Stomach (tissue), 9 donors: ENCODE measurements around the gene MED12L. TPM values are rescaled to one million over a fixed set of nuclear protein-coding genes. Genes with fewer than 3 reads are reported as not detected.

ENCODE experiments used
- DNase-seq, 2 donors: peaks; one replicate each; pipeline versions ENCODE4 v3.0.0 to v3.0.0-alpha.2; 2013 to 2019
- H3K27ac ChIP-seq, 5 donors: fragments of 200-600 bp in 4 of 5; sonication (generic) in 4 of 5; one replicate each; pipeline ENCODE4 v1.5.1; 2013 to 2019; ENCODE audit warnings: mild to moderate bottlenecking in 1 of 5, moderate library complexity in 1 of 5
- H3K27me3 ChIP-seq, 3 donors: fragments of 200-600 bp; sonication (generic); one replicate each; pipeline ENCODE4 v1.5.1; 2017 to 2019; ENCODE audit warnings: mixed run types in 1 of 3
- H3K36me3 ChIP-seq, 4 donors: fragments of 200-600 bp; sonication (generic); 1 replicate in 3 of 4; 2 replicates in 1 of 4; pipeline ENCODE4 v1.5.1; 2016 to 2019
- H3K4me1 ChIP-seq, 4 donors: fragments of 200-600 bp; sonication (generic); one replicate each; pipeline ENCODE4 v1.5.1; 2016 to 2019
- H3K4me3 ChIP-seq, 4 donors: fragments of 200-600 bp; sonication (generic) in 3 of 4; one replicate each; pipeline ENCODE4 v1.5.1; 2016 to 2019; ENCODE audit warnings: mild to moderate bottlenecking in 1 of 4
- H3K9me3 ChIP-seq, 4 donors: fragments of 200-600 bp; sonication (generic); one replicate each; pipeline ENCODE4 v1.5.1; 2016 to 2019
- EP300 ChIP-seq: sonication (generic); formaldehyde crosslinking; IDR thresholded peaks from one replicate; pipeline ENCODE4 v1.6.1; 2017; ENCODE audit warnings: antibody characterized with exemption
- POLR2A ChIP-seq, 4 donors: fragments of 450-650 bp; IDR thresholded peaks; one replicate each; pipeline ENCODE4 v1.6.1; 2016; ENCODE audit warnings: antibody characterized with exemption in 4 of 4, control low read depth in 2 of 4, mild to moderate bottlenecking in 1 of 4, moderate library complexity in 1 of 4
- POLR2AphosphoS5 ChIP-seq, 3 donors: sonication (generic); formaldehyde crosslinking; IDR thresholded peaks; one replicate each; pipeline ENCODE4 v1.6.1; 2016; ENCODE audit warnings: antibody characterized with exemption in 3 of 3
- WGBS, 5 donors: extraction: QIAGEN DNeasy Blood & Tissue Kit in 3 of 5; methylation state at CpG; one replicate each; pipeline versions ENCODE4 v1.1.5 to v1.1.7; 2013 to 2018; 5-methylcytosine and 5-hydroxymethylcytosine counted together
- intact Hi-C: fragments of 100-400 bp; cut with DNase I; formaldehyde crosslinking; loops from one replicate; pipeline ENCODE4 v1.15.1; 2023; ENCODE audit warnings: low total_unique reads
- polyA plus RNA-seq, 3 donors: library from polyadenylated mRNA; stranded (reverse); fragments of 200-250 nt; gene quantifications; one replicate each; pipeline ENCODE4 v1.2.3, GENCODE V29; 2013
- total RNA-seq, 5 donors: library from RNA; depleted of rRNA; stranded (reverse); fragments of >200 nt; gene quantifications; one replicate each; pipeline versions ENCODE4 v1.1.0 to v1.2.3, GENCODE V29; 2014 to 2016
- TF ChIP-seq, protein P1 (sequence below), 7 experiments: fragments of 450-650 bp in 4 of 7; fragments of 200-600 bp in 3 of 7; sonication (generic) in 3 of 7; IDR thresholded peaks; one replicate each; pipeline ENCODE4 v1.5.1; 2016 to 2019; ENCODE audit warnings: antibody characterized with exemption in 7 of 7, control low read depth in 2 of 7, mild to moderate bottlenecking in 1 of 7
- donor health status: healthy with polysubstance abuse.
- donor health status: Bipolar disorder and iron deficiency.
- donor health status: healthy.

Gene MED12L
- total and polyA plus RNA-seq, 8 donors: 0.06 to 2.9 (median 0.36) TPM; not detected in 2

GRCh38 chr3:151403246-151403645, 317.8 kb downstream of the MED12L start:
- Histone ChIP-seq H3K27ac (no peak overlapping the region), H3K36me3 (no peaks in the 10 kb centered on the region), H3K4me1 (no peaks in the 10 kb centered on the region), H3K4me3 (no peak overlapping the region), H3K9me3 (no peaks in the 10 kb centered on the region), H3K27me3 (no peaks in the 10 kb centered on the region)
- WGBS, 5 donors: 89 to 94% (median 93%) methylated on average over 2 of the region's 2 CpGs
- DNase-seq: no peak
- no peak for TF ChIP-seq POLR2A (IDR thresholded peaks at IDR 0.05)
- TF ChIP-seq EP300: no peak
- no peak for TF ChIP-seq POLR2AphosphoS5 (IDR thresholded peaks at IDR 0.05)
- TF ChIP-seq, protein P1, sequence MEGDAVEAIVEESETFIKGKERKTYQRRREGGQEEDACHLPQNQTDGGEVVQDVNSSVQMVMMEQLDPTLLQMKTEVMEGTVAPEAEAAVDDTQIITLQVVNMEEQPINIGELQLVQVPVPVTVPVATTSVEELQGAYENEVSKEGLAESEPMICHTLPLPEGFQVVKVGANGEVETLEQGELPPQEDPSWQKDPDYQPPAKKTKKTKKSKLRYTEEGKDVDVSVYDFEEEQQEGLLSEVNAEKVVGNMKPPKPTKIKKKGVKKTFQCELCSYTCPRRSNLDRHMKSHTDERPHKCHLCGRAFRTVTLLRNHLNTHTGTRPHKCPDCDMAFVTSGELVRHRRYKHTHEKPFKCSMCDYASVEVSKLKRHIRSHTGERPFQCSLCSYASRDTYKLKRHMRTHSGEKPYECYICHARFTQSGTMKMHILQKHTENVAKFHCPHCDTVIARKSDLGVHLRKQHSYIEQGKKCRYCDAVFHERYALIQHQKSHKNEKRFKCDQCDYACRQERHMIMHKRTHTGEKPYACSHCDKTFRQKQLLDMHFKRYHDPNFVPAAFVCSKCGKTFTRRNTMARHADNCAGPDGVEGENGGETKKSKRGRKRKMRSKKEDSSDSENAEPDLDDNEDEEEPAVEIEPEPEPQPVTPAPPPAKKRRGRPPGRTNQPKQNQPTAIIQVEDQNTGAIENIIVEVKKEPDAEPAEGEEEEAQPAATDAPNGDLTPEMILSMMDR (IDR thresholded peaks at IDR 0.05): no peak
- intact Hi-C loops: no loop called here

DNA sequence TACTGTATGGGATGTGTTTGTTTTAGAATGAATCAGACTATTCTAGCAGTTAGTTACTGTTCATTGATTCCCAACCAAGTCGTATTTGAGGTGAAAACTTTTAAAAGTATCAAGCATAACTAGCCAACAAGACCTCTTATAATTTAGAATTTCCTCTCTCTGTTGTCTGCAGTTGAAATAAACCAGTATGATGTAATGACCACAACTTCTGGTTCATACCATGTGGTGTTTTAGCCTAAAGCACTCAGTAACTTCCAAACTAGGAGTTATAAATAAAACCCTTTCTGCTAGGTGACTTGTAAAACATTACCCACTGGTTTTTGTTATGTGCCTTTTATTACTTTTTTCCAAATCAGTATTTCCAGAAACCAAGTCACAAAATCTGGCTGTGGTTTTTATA, 318.9 kb downstream of the MED12L start:
- TF ChIP-seq POLR2AphosphoS5 (IDR thresholded peaks at IDR 0.05) (no peak), EP300 (no peak), POLR2A (IDR thresholded peaks at IDR 0.05) (no peak)
- TF ChIP-seq, protein P1 (IDR thresholded peaks at IDR 0.05): no peak
- no peak overlapping the region for H3K4me3 ChIP-seq
- H3K36me3 ChIP-seq: no peaks in the 10 kb centered on the region
- no peak overlapping the region for H3K27ac ChIP-seq
- no peaks in the 10 kb centered on the region for H3K4me1 ChIP-seq
- DNase-seq: no peak
- 41 to 64% (median 51%) methylated on average over 1 of the region's 1 CpG for WGBS, 5 donors
- H3K27me3 ChIP-seq: no peaks in the 10 kb centered on the region
- no peaks in the 10 kb centered on the region for H3K9me3 ChIP-seq
- intact Hi-C loops: no loop called here

DNA sequence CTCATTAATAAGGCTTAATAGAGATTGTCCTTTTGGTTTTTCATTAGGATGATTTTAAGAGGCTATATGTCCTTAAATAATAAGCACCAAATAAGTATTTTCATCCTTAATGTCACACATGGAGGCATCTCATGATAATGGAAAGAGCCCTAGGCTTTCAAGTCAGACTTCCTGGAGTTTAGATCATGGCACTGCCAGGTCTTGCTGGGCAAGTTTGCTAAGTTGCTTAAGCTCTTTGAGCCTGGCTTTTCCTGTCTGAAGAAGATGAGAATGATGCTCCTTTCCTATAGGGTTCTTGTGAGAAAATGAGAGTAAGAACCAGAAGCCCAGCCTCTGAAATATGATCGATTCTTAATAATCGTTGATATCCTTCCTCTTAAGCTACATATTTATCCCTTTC, 322.5 kb downstream of the MED12L start:
- H3K4me3 ChIP-seq: no peak overlapping the region
- no peaks in the 10 kb centered on the region for H3K9me3 ChIP-seq
- H3K4me1 ChIP-seq: no peaks in the 10 kb centered on the region
- no peaks in the 10 kb centered on the region for H3K27me3 ChIP-seq
- no peaks in the 10 kb centered on the region for H3K36me3 ChIP-seq
- intact Hi-C loops: no loop called here
- no peak overlapping the region for H3K27ac ChIP-seq
- DNase-seq: no peak
- WGBS, 5 donors: 95 to 99% (median 97%) methylated on average over 2 of the region's 2 CpGs
- TF ChIP-seq POLR2A (IDR thresholded peaks at IDR 0.05): no peak

DNA sequence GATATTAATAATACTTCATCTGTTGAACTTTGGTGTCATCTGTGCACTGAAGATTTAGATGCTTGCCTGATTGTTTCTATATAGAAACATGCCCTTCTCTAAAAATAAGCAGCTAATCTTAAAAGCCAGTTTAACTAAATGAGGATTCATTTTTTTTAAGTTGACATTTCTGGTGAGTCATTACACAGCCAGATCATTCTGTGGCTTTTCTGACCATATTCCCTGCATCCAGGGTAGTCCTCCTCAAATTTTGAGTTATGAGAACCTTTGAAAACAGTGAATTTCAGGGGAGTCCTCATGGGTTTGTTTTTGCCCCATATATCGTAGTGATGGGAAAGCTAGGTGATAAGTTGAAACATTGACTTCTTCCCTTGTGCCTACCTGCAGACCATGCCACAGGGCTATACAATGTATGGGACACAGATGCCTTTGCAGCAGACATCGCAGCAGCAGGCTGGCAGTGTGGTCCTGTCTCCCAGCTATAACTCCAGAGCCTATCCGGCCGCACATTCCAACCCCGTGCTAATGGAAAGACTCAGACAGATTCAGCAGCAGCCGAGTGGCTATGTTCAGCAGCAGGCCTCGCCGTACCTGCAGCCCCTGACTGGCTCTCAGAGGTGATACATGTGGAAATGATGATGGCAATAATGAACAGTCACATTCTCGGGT, 325.6 kb downstream of the MED12L start:
- WGBS, 5 donors: 84 to 91% (median 89%) methylated on average over 9 of the region's 9 CpGs
- H3K9me3 ChIP-seq: no peaks in the 10 kb centered on the region
- H3K27ac ChIP-seq: no peak overlapping the region
- H3K36me3 ChIP-seq: no peaks in the 10 kb centered on the region
- H3K4me3 ChIP-seq: no peak overlapping the region
- no peak for TF ChIP-seq EP300
- TF ChIP-seq, protein P1 (IDR thresholded peaks at IDR 0.05): no peak
- no peak for TF ChIP-seq POLR2A (IDR thresholded peaks at IDR 0.05)
- no peak for TF ChIP-seq POLR2AphosphoS5 (IDR thresholded peaks at IDR 0.05)
- intact Hi-C loops: no loop called here
- no peak for DNase-seq
- no peaks in the 10 kb centered on the region for H3K4me1 ChIP-seq
- no peaks in the 10 kb centered on the region for H3K27me3 ChIP-seq

GRCh38 chr3:151412989-151413388, 327.5 kb downstream of the MED12L start:
- Histone ChIP-seq H3K36me3 (no peaks in the 10 kb centered on the region), H3K4me1 (no peaks in the 10 kb centered on the region), H3K27me3 (no peaks in the 10 kb centered on the region), H3K27ac (no peak overlapping the region), H3K9me3 (no peaks in the 10 kb centered on the region), H3K4me3 (no peak overlapping the region)
- DNase-seq: no peak
- no peak for TF ChIP-seq POLR2A (IDR thresholded peaks at IDR 0.05)
- intact Hi-C loops: no loop called here
- WGBS, 5 donors: 82 to 95% (median 90%) methylated on average over 5 of the region's 5 CpGs
